HepG2 (cell line): ENCODE measurements around the gene YBX2. TPM values are rescaled to one million over a fixed set of nuclear protein-coding genes. Genes with fewer than 3 reads are reported as not detected.

Source experiments
- ATAC-seq: fragments of 200-7000 bp; cut with Tn5 transposase; 3 replicates; pipeline ENCODE4 v1.9.1; 2020; ENCODE audit warnings: mild to moderate bottlenecking, moderate library complexity
- BruUV-seq: library from RNA; stranded (reverse); fragments of 400-500 nt; replicated peaks from 2 replicates; lab custom pipeline; 2021; lab: Mats Ljungman, UMichigan
- CTCF ChIA-PET: fragments of 300-600 bp; formaldehyde crosslinking; extraction: SDS; loops from one replicate; lab custom pipeline; 2021; ENCODE audit warnings: low total read pairs, inconsistent platforms, low intra/inter-chr PET ratio; lab: Yijun Ruan, JAX
- POLR2A ChIA-PET: fragments of 350-600 bp; sonication (Branson Sonifier 250); formaldehyde crosslinking; loops from one replicate; lab custom pipeline; 2020; ENCODE audit warnings: antibody characterized with exemption, inconsistent platforms; lab: Yijun Ruan, JAX
- DNase-seq: peaks from one replicate; pipeline ENCODE4 v3.0.0-alpha.2; 2015; ENCODE audit warnings: low spot score
- FAIRE-seq: peaks from 3 replicates; lab custom pipeline; 2011; peaks lifted over from hg19 to GRCh38; lab: Jason Lieb, UNC
- H2AFZ ChIP-seq: one replicate; pipeline ENCODE4 v1.6.1; 2011; ENCODE audit warnings: low read length, inconsistent platforms
- H3K27ac ChIP-seq: fragments of 300-600 bp; 3 replicates; pipeline ENCODE4 v1.8.0; 2011; ENCODE audit warnings: mixed run types, mild to moderate bottlenecking, mixed read lengths, low read length, inconsistent platforms; ENCODE audit not compliant: insufficient read depth; ENCODE audit errors: extremely low read length
- H3K27me3 ChIP-seq, 2 experiments: fragments of 200-600 bp in 1 of 2; 2 replicates in 1 of 2; 3 replicates in 1 of 2; pipeline versions ENCODE4 v1.6.0 to v1.8.0; 2011; ENCODE audit warnings: low read length in 2 of 2, mild to moderate bottlenecking in 2 of 2, moderate library complexity in 2 of 2, inconsistent platforms in 1 of 2; ENCODE audit not compliant: insufficient read depth in 2 of 2, control insufficient read depth in 1 of 2
- H3K36me3 ChIP-seq, 2 experiments: fragments of 200-600 bp in 1 of 2; replicated peaks in 1 of 2; 2 replicates in 1 of 2; 3 replicates in 1 of 2; pipeline versions ENCODE4 v1.5.1 to v1.8.0; 2011; ENCODE audit warnings: low read length in 2 of 2, inconsistent platforms in 1 of 2; ENCODE audit not compliant: insufficient read depth in 2 of 2, control insufficient read depth in 1 of 2
- H3K4me1 ChIP-seq: 2 replicates; pipeline ENCODE4 v1.5.1; 2012; ENCODE audit warnings: low read length, inconsistent platforms; ENCODE audit not compliant: insufficient read depth
- H3K4me2 ChIP-seq: 2 replicates; pipeline ENCODE4 v1.6.0; 2011; ENCODE audit warnings: low read depth, low read length, inconsistent platforms
- H3K4me3 ChIP-seq, 3 experiments: fragments of 200-600 bp in 1 of 3; sonication (generic), shearing (Covaris generic) in 1 of 3; replicated peaks in 1 of 3; 2 replicates each; pipeline ENCODE4 v1.5.1; 2011 to 2016; ENCODE audit warnings: low read length in 3 of 3, inconsistent platforms in 2 of 3, low read depth in 2 of 3, mild to moderate bottlenecking in 2 of 3, control low read depth in 1 of 3, mixed read lengths in 1 of 3; ENCODE audit not compliant: insufficient read depth in 1 of 3
- H3K79me2 ChIP-seq: one replicate; pipeline ENCODE4 v1.6.1; 2011; ENCODE audit warnings: low read length, inconsistent platforms; ENCODE audit not compliant: insufficient read depth
- H3K9ac ChIP-seq: 2 replicates; pipeline ENCODE4 v1.6.0; 2011; ENCODE audit warnings: mild to moderate bottlenecking, low read depth, low read length, inconsistent platforms; ENCODE audit not compliant: insufficient read depth
- H3K9me3 ChIP-seq: 2 replicates; pipeline ENCODE4 v1.5.1; 2012; ENCODE audit warnings: mild to moderate bottlenecking, low read length
- H4K20me1 ChIP-seq: 2 replicates; pipeline ENCODE4 v1.6.0; 2011; ENCODE audit warnings: inconsistent platforms, mild to moderate bottlenecking, low read length, moderate library complexity; ENCODE audit not compliant: insufficient read depth
- CAMTA2 ChIP-seq: sonication (generic); formaldehyde crosslinking; IDR thresholded peaks from 2 replicates; pipeline ENCODE4 v1.4.0; 2020; ENCODE audit warnings: mild to moderate bottlenecking, missing genetic modification reagents, borderline replicate concordance
- HNRNPL ChIP-seq: fragments of 200-400 bp; formaldehyde crosslinking; IDR thresholded peaks from 2 replicates; pipeline ENCODE4 v1.6.1; 2017; ENCODE audit warnings: mild to moderate bottlenecking, low read depth, low read length
- NPAS2 ChIP-seq: sonication (generic); formaldehyde crosslinking; IDR thresholded peaks from 2 replicates; pipeline ENCODE4 v1.8.0; 2022; ENCODE audit warnings: mild to moderate bottlenecking, missing genetic modification reagents, borderline replicate concordance
- RELA ChIP-seq: sonication (generic); formaldehyde crosslinking; IDR thresholded peaks from 2 replicates; pipeline ENCODE4 v1.4.0; 2020; ENCODE audit warnings: missing genetic modification reagents
- TARDBP ChIP-seq: sonication (generic); formaldehyde crosslinking; IDR thresholded peaks from 2 replicates; pipeline ENCODE4 v1.8.0; 2022; ENCODE audit warnings: mild to moderate bottlenecking, missing genetic modification reagents
- WGBS: methylation state at CpG from one replicate; pipeline ENCODE4 v1.1.6; 2017; ENCODE audit warnings: low lambda C conversion rate; 5-methylcytosine and 5-hydroxymethylcytosine counted together
- in situ Hi-C: cut with HindIII; loops from 2 replicates; pipeline ENCODE4 v1.10.0; 2017; ENCODE audit warnings: low pct_unique_long_range_greater_than_20kb; ENCODE audit not compliant: extremely low pct_ligation_motif_present
- intact Hi-C: fragments of 100-400 bp; cut with micrococcal nuclease; formaldehyde crosslinking; loops from one replicate; pipeline ENCODE4 v1.10.0; 2022; ENCODE audit not compliant: unreplicated experiment
- polyA plus RNA-seq, 8 experiments: library from polyadenylated mRNA; depleted of rRNA in 3 of 8; stranded (reverse) in 7 of 8; unstranded in 1 of 8; fragments of >200 nt; fragmentation: Illumina TruSeq in 4 of 8; extraction: Trizol in 4 of 8; gene quantifications; 2 replicates each; pipeline versions ENCODE4 v1.2.1 to v1.2.3, GENCODE V29; 2011 to 2016; ENCODE audit warnings: low read depth in 4 of 8, missing spikeins in 1 of 8, mixed read lengths in 1 of 8; ENCODE audit not compliant: insufficient read depth in 1 of 8
- total RNA-seq, 5 experiments: library from RNA; depleted of rRNA; stranded (reverse); fragments of >200 nt; fragmentation: Illumina TruSeq; extraction: Trizol; gene quantifications; 2 replicates each; pipeline ENCODE4 v1.2.3, GENCODE V29; 2016; ENCODE audit warnings: low read depth in 1 of 5
- TF ChIP-seq, protein P1 (sequence below): sonication (generic); formaldehyde crosslinking; IDR thresholded peaks from 2 replicates; pipeline ENCODE4 v1.4.0; 2020; ENCODE audit warnings: missing genetic modification reagents
- TF ChIP-seq, protein P2 (sequence below): sonication (generic); formaldehyde crosslinking; IDR thresholded peaks from 2 replicates; pipeline ENCODE4 v1.4.0; 2020; ENCODE audit warnings: mild to moderate bottlenecking, missing genetic modification reagents
- TF ChIP-seq, protein P3 (sequence below): sonication (generic); formaldehyde crosslinking; IDR thresholded peaks from 2 replicates; pipeline ENCODE4 v1.8.1; 2023; ENCODE audit warnings: missing genetic modification reagents, inconsistent platforms, borderline replicate concordance

YBX2 gene
- total and polyA plus RNA-seq, 2 of the 13 experiments (the other 11 are each of a cell fraction or from before 2014, with no cell fraction given), result 0.12 to 0.22 TPM

DNA sequence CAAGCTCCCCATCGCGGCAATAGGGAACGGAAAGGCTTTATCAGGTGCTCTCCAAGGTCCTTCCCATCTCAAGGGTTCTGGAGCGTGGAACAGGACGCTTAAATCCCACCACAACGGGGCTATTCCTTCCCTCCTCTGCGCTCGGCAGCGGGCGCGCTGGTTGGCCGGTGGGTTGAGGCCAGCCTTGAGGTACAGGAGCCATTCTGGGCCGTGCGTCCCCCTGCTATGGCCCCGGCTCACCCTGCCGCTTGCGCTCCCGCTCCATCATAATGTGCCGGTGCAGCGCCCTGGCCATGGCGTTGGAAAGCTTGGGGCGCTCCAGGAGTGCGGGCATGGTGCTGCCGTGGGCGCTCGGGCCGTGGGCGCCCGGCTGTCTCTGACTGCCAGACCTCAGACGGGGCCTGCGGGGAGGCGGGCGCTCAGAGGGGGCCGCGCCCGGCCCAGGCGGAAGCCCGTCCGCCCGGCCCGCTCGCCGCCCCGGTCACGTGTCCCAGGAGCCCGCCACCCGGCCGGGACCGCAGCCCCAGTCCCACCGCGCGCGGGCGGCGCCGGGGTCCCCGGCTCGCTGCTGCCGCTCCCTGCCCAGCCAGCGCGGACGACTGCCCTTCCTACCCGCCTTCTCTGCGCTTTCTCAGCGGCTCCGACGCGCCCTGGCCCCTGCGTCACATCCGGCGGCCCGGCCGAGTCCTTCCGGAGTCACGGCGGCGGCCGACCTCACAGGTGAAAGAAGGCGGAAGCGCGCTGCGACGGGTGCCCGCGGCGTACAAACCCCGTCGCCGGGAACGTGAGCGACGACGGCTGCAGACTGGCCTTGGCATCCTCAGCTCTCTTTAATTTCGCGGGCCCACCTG is 20.5 kb upstream of the YBX2 start, which contains the start of gene GPS2:
Gene GPS2, minus strand, starts transcription at position 642 of the 851 bp plus-strand sequence. Its CDS starts 308 bp downstream, at position 334.
- peak within 1 kb of the TSS; percentile 75 for H3K9ac ChIP-seq
- no peak within 1 kb of the TSS for H2AFZ ChIP-seq
- H3K36me3 ChIP-seq, result peaks cover 21 to 51% of the 10 kb centered on the region in 2 experiments
- intact Hi-C loops, result no loop called here
- no peaks in the 10 kb centered on the region for H3K9me3 ChIP-seq
- H3K79me2 ChIP-seq, result peaks cover 28% of the 10 kb centered on the region
- H3K4me3 ChIP-seq, result peak within 1 kb of the TSS; percentile 82 to 89 (median 82)
- FAIRE-seq (no peak), DNase-seq (peak; percentile 81), ATAC-seq (peak; percentile 75)
- peak within 1 kb of the TSS; percentile 60 for H3K27ac ChIP-seq
- CTCF ChIA-PET, result interaction anchor here (0.7 kb wide), 1 partner anchor 34 kb away, joined by 3 read pairs; the partner anchor contains the start of gene SLC2A4
- 0% methylated on average over 5 of the region's 95 CpGs for WGBS
- peaks cover 34% of the 10 kb centered on the region for H4K20me1 ChIP-seq
- peaks cover 40% of the 10 kb centered on the region for H3K4me1 ChIP-seq
- peak within 1 kb of the TSS; percentile 69 for H3K4me2 ChIP-seq
- BruUV-seq, result no TSS peak
- POLR2A ChIA-PET, result interaction anchor here (0.6 to 5.8 kb wide), 5 partner anchors 12 to 135 kb away, joined by 3 to 47 read pairs (median 12); partner anchors contain the start of genes ACADVL, ASGR1, DLG4 and NEURL4
- in situ Hi-C loops, result no loop called here
- H3K27me3 ChIP-seq, result no peaks in the 10 kb centered on the region
- TF ChIP-seq, protein P1, sequence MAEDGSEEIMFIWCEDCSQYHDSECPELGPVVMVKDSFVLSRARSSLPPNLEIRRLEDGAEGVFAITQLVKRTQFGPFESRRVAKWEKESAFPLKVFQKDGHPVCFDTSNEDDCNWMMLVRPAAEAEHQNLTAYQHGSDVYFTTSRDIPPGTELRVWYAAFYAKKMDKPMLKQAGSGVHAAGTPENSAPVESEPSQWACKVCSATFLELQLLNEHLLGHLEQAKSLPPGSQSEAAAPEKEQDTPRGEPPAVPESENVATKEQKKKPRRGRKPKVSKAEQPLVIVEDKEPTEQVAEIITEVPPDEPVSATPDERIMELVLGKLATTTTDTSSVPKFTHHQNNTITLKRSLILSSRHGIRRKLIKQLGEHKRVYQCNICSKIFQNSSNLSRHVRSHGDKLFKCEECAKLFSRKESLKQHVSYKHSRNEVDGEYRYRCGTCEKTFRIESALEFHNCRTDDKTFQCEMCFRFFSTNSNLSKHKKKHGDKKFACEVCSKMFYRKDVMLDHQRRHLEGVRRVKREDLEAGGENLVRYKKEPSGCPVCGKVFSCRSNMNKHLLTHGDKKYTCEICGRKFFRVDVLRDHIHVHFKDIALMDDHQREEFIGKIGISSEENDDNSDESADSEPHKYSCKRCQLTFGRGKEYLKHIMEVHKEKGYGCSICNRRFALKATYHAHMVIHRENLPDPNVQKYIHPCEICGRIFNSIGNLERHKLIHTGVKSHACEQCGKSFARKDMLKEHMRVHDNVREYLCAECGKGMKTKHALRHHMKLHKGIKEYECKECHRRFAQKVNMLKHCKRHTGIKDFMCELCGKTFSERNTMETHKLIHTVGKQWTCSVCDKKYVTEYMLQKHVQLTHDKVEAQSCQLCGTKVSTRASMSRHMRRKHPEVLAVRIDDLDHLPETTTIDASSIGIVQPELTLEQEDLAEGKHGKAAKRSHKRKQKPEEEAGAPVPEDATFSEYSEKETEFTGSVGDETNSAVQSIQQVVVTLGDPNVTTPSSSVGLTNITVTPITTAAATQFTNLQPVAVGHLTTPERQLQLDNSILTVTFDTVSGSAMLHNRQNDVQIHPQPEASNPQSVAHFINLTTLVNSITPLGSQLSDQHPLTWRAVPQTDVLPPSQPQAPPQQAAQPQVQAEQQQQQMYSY (CRISPR knock-in tag), result no peak
- peak; percentile 92 for TF ChIP-seq TARDBP (CRISPR knock-in tag)
- TF ChIP-seq, protein P2, sequence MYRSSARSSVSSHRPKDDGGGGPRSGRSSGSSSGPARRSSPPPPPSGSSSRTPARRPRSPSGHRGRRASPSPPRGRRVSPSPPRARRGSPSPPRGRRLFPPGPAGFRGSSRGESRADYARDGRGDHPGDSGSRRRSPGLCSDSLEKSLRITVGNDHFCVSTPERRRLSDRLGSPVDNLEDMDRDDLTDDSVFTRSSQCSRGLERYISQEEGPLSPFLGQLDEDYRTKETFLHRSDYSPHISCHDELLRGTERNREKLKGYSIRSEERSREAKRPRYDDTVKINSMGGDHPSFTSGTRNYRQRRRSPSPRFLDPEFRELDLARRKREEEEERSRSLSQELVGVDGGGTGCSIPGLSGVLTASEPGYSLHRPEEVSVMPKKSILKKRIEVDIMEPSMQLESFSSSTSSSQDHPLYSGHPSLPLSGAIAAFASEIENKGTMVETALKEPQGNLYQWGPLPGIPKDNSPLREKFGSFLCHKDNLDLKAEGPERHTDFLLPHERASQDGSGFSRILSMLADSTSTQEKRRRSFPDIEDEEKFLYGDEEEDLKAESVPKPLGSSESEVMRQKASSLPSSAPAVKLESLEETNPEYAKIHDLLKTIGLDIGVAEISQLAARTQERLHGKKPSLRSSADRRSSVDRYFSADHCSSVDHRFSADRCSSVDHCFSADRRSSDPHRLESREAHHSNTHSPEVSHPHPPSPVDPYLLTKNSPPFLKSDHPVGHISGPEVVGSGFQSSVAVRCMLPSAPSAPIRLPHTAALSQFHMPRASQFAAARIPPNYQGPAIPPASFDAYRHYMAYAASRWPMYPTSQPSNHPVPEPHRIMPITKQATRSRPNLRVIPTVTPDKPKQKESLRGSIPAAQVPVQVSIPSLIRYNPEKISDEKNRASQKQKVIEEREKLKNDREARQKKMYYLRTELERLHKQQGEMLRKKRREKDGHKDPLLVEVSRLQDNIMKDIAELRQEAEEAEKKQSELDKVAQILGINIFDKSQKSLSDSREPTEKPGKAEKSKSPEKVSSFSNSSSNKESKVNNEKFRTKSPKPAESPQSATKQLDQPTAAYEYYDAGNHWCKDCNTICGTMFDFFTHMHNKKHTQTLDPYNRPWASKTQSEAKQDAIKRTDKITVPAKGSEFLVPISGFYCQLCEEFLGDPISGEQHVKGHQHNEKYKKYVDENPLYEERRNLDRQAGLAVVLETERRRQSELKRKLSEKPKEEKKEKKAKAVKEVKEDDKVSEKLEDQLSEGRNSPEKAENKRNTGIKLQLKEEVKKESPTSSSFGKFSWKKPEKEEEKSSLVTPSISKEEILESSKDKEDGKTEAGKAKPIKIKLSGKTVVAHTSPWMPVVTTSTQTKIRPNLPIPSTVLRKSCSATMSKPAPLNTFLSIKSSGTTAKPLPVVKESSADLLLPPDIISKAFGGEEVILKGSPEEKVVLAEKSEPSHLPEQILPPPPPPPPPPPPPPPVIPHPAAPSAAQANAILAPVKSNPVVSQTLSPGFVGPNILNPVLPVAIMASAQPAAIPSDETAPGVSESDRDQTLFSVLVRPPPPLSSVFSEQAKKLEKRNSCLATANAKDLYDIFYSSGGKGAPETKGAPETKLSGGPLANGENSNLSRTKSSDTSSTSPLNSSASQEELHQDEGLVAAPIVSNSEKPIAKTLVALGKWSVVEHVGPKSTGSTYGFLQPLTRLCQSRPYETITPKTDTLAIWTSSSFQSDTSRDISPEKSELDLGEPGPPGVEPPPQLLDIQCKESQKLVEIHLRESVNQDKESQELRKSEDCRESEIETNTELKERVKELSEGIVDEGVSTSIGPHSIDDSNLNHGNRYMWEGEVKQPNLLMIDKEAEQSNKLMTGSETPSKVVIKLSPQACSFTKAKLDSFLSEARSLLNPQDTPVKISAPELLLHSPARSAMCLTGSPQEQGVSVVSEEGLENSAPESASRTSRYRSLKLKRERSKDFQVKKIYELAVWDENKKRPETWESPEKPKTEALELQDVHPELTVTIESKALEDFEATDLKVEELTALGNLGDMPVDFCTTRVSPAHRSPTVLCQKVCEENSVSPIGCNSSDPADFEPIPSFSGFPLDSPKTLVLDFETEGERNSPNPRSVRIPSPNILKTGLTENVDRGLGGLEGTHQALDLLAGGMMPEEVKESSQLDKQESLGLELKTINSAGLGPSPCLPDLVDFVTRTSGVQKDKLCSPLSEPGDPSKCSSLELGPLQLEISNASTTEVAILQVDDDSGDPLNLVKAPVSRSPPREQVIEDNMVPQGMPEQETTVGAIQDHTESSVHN (CRISPR knock-in tag), result no peak
- TF ChIP-seq HNRNPL, result no peak
- TF ChIP-seq CAMTA2 (CRISPR knock-in tag), result no peak
- TF ChIP-seq NPAS2 (CRISPR knock-in tag), result no peak
- no peak for TF ChIP-seq RELA (CRISPR knock-in tag)
- TF ChIP-seq, protein P3, sequence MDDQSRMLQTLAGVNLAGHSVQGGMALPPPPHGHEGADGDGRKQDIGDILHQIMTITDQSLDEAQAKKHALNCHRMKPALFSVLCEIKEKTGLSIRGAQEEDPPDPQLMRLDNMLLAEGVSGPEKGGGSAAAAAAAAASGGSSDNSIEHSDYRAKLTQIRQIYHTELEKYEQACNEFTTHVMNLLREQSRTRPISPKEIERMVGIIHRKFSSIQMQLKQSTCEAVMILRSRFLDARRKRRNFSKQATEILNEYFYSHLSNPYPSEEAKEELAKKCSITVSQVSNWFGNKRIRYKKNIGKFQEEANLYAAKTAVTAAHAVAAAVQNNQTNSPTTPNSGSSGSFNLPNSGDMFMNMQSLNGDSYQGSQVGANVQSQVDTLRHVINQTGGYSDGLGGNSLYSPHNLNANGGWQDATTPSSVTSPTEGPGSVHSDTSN (CRISPR knock-in tag), result peak; percentile 61; the same call in 1 of the 2 replicates
